Panc1 (cell line): ENCODE measurements around the gene SMCO1. TPM values are rescaled to one million over a fixed set of nuclear protein-coding genes. Genes with fewer than 3 reads are reported as not detected.
"Not testable (repeated sequence)": the region's sequence is repeated elsewhere in the genome, so short reads cannot be mapped to it uniquely, and the experiment has no call there.

Source experiments
- ATAC-seq: fragments of 200-7000 bp; cut with Tn5 transposase; 2 replicates; pipeline ENCODE4 v1.9.1; 2020; ENCODE audit warnings: mild to moderate bottlenecking, moderate library complexity
- BruUV-seq: library from RNA; stranded (reverse); fragments of 400-500 nt; replicated peaks from 2 replicates; lab custom pipeline; 2021; lab: Mats Ljungman, UMichigan
- CTCF ChIA-PET: fragments of 300-600 bp; sonication (Branson Sonifier 250); formaldehyde crosslinking; loops from one replicate; lab custom pipeline; 2022; ENCODE audit warnings: antibody characterized with exemption; lab: Charles Lee
- POLR2A ChIA-PET: fragments of 300-600 bp; sonication (Branson Sonifier 250); formaldehyde crosslinking; loops from one replicate; lab custom pipeline; 2022; ENCODE audit warnings: antibody characterized with exemption; lab: Charles Lee
- DNase-seq: peaks from one replicate; pipeline ENCODE4 v3.0.0-alpha.2; 2010; ENCODE audit warnings: low read depth, low spot score
- H3K27ac ChIP-seq: 2 replicates; pipeline ENCODE4 v1.5.1; 2011; ENCODE audit warnings: mild to moderate bottlenecking, low read length, inconsistent platforms
- H3K27me3 ChIP-seq: fragments of 200-500 bp; sonication (Bioruptor generic); 2 replicates; pipeline ENCODE4 v1.6.0; 2014; ENCODE audit warnings: low read length, inconsistent platforms; ENCODE audit not compliant: control insufficient read depth, insufficient read depth
- H3K36me3 ChIP-seq: fragments of 200-500 bp; sonication (Bioruptor generic); 2 replicates; pipeline ENCODE4 v1.5.1; 2014; ENCODE audit warnings: inconsistent platforms, mild to moderate bottlenecking, low read length, moderate library complexity; ENCODE audit not compliant: control insufficient read depth, insufficient read depth
- H3K4me1 ChIP-seq: 2 replicates; pipeline ENCODE4 v1.5.1; 2011; ENCODE audit warnings: inconsistent platforms, mild to moderate bottlenecking, low read length, moderate library complexity; ENCODE audit not compliant: control insufficient read depth, insufficient read depth
- H3K4me3 ChIP-seq, 2 experiments: 2 replicates each; pipeline ENCODE4 v1.5.1; 2011 to 2012; ENCODE audit warnings: low read depth in 2 of 2, low read length in 2 of 2, mild to moderate bottlenecking in 2 of 2, inconsistent platforms in 1 of 2, moderate library complexity in 1 of 2
- H3K9me3 ChIP-seq: fragments of 200-500 bp; sonication (Bioruptor generic); 2 replicates; pipeline ENCODE4 v1.5.1; 2014; ENCODE audit warnings: low read depth, mild to moderate bottlenecking, inconsistent platforms, low read length, moderate library complexity; ENCODE audit not compliant: control insufficient read depth, insufficient read depth
- POLR2AphosphoS5 ChIP-seq: IDR thresholded peaks from 2 replicates; pipeline ENCODE4 v1.6.1; 2012; ENCODE audit warnings: mild to moderate bottlenecking, low read depth, low read length, moderate library complexity
- SIN3A ChIP-seq: IDR thresholded peaks from 2 replicates; pipeline ENCODE4 v1.6.1; 2012; ENCODE audit warnings: low read depth, mild to moderate bottlenecking, low read length, moderate library complexity, borderline replicate concordance; ENCODE audit not compliant: insufficient read depth
- TCF7L2 ChIP-seq: IDR thresholded peaks from 2 replicates; pipeline ENCODE4 v1.6.1; 2011; ENCODE audit warnings: mild to moderate bottlenecking, low read depth, low read length, inconsistent platforms
- in situ Hi-C: cut with HindIII; loops from 2 replicates; pipeline ENCODE4 v1.10.0; 2016; ENCODE audit warnings: low sequenced_read_pairs, low pct_unique_long_range_greater_than_20kb
- intact Hi-C: fragments of 100-400 bp; cut with micrococcal nuclease; formaldehyde crosslinking; loops from one replicate; pipeline ENCODE4 v1.10.0; 2022; ENCODE audit not compliant: unreplicated experiment
- total RNA-seq: library from RNA; stranded (reverse); gene quantifications from one replicate; pipeline ENCODE4 v1.2.1, GENCODE V29; 2021; ENCODE audit not compliant: unreplicated experiment
- TF ChIP-seq, protein P1 (sequence below), 2 experiments: IDR thresholded peaks; 2 replicates each; pipeline ENCODE4 v1.6.1; 2011 to 2012; ENCODE audit warnings: low read depth in 2 of 2, control low read depth in 1 of 2, low read length in 1 of 2, mild to moderate bottlenecking in 1 of 2, moderate library complexity in 1 of 2; ENCODE audit not compliant: insufficient read depth in 1 of 2
- TF ChIP-seq, protein P2 (sequence below): fragments of 450-650 bp; IDR thresholded peaks from 2 replicates; pipeline ENCODE4 v1.5.1; 2017; ENCODE audit warnings: mild to moderate bottlenecking

Gene SMCO1
- total RNA-seq, 1 experiment from 2014 or later, result not detected

DNA sequence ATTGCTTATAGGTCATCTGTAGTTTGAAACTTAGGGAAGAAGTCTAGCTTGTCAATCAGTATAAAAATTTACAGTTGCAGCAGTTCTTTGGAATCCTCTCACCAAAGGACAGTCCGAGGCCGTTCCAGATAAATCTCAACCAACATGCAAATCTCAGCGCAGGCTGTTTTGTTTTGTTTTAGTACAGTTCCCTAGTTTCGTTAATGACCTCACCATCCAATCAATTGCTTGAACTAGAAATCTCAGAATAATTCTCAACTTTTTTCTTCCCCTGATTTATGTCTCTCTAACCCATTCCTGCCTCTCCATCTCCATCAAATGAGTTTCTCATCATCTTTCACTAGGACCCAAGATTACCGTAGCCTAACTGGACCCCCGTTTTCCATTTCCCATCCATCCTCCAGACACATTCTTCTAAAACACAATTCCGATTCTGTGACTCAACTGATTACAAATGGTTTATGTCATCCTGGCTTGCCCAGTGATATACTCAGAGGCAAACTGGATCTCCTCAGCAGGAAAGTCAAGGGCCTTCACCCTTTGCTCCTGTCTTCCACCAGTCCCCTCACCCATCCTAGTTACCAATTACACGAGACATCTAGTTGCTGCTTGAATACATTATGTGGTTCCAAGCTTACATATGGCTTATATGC lies 1.3 kb downstream of the SMCO1 start:
- CTCF ChIA-PET, result no interaction called here
- no peak for DNase-seq
- intact Hi-C loops, result no loop called here

DNA sequence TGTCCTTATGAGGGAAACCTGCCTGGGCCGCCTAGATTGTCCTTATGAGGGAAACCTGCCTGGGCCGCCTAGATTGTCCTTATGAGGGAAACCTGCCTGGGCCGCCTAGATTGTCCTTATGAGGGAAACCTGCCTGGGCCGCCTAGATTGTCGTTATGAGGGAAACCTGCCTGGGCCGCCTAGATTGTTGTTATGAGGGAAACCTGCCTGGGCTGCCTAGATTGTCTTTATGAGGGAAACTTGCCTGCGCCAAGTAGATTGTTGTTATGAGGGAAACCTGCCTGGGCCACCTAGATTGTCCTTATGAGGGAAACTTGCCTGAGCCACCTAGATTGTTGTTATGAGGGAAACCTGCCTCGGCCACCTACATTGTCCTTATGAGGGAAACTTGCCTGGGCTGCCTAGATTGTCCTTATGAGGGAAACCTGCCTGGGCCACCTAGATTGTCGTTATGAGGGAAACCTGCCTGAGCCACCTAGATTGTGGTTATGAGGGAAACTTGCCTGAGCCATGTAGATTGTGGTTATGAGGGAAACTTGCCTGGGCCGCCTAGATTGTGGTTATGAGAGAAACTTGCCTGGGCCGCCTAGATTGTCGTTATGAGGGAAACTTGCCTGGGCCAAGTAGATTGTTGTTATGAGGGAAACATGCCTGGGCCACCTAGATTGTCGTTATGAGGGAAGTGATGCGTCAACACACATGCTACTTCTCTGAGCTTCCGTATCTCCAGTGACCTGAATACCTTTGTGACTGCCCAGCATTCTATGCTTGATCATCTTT lies 3.3 kb downstream of the SMCO1 start:
- H3K4me3 ChIP-seq, BruUV-seq, DNase-seq, H3K27ac ChIP-seq, H3K9me3 ChIP-seq, H3K4me1 ChIP-seq, H3K27me3 ChIP-seq, ATAC-seq, intact Hi-C loops, H3K36me3 ChIP-seq, POLR2A ChIA-PET, in situ Hi-C loops: not testable (repeated sequence)
- CTCF ChIA-PET, result interaction anchor here (1.1 kb wide), 1 partner anchor 11 kb away, joined by 4 read pairs; no protein-coding TSS in a partner anchor

More for the DNA sequence above, 1.3 kb downstream of the SMCO1 start:
- Histone ChIP-seq H3K27ac (no peak overlapping the region), H3K36me3 (no peaks in the 10 kb centered on the region), H3K27me3 (no peaks in the 10 kb centered on the region), H3K9me3 (no peaks in the 10 kb centered on the region), H3K4me3 (no peak overlapping the region), H3K4me1 (no peaks in the 10 kb centered on the region)
- ATAC-seq, result no peak
- POLR2A ChIA-PET, result interaction anchor here (0.7 kb wide), 1 partner anchor 7 kb away, joined by 3 read pairs; no protein-coding TSS in a partner anchor
- TF ChIP-seq SIN3A (no peak), POLR2AphosphoS5 (no peak), TCF7L2 (no peak)
- TF ChIP-seq, protein P1, sequence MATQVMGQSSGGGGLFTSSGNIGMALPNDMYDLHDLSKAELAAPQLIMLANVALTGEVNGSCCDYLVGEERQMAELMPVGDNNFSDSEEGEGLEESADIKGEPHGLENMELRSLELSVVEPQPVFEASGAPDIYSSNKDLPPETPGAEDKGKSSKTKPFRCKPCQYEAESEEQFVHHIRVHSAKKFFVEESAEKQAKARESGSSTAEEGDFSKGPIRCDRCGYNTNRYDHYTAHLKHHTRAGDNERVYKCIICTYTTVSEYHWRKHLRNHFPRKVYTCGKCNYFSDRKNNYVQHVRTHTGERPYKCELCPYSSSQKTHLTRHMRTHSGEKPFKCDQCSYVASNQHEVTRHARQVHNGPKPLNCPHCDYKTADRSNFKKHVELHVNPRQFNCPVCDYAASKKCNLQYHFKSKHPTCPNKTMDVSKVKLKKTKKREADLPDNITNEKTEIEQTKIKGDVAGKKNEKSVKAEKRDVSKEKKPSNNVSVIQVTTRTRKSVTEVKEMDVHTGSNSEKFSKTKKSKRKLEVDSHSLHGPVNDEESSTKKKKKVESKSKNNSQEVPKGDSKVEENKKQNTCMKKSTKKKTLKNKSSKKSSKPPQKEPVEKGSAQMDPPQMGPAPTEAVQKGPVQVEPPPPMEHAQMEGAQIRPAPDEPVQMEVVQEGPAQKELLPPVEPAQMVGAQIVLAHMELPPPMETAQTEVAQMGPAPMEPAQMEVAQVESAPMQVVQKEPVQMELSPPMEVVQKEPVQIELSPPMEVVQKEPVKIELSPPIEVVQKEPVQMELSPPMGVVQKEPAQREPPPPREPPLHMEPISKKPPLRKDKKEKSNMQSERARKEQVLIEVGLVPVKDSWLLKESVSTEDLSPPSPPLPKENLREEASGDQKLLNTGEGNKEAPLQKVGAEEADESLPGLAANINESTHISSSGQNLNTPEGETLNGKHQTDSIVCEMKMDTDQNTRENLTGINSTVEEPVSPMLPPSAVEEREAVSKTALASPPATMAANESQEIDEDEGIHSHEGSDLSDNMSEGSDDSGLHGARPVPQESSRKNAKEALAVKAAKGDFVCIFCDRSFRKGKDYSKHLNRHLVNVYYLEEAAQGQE (IDR thresholded peaks at IDR 0.05; ENCODE audit: insufficient read depth in 1 of 2, low read depth in 2 of 2, low read length in 1 of 2), result no peak
- TF ChIP-seq, protein P2, sequence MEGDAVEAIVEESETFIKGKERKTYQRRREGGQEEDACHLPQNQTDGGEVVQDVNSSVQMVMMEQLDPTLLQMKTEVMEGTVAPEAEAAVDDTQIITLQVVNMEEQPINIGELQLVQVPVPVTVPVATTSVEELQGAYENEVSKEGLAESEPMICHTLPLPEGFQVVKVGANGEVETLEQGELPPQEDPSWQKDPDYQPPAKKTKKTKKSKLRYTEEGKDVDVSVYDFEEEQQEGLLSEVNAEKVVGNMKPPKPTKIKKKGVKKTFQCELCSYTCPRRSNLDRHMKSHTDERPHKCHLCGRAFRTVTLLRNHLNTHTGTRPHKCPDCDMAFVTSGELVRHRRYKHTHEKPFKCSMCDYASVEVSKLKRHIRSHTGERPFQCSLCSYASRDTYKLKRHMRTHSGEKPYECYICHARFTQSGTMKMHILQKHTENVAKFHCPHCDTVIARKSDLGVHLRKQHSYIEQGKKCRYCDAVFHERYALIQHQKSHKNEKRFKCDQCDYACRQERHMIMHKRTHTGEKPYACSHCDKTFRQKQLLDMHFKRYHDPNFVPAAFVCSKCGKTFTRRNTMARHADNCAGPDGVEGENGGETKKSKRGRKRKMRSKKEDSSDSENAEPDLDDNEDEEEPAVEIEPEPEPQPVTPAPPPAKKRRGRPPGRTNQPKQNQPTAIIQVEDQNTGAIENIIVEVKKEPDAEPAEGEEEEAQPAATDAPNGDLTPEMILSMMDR, result no peak
- BruUV-seq, result no TSS peak
- in situ Hi-C loops, result no loop called here

DNA sequence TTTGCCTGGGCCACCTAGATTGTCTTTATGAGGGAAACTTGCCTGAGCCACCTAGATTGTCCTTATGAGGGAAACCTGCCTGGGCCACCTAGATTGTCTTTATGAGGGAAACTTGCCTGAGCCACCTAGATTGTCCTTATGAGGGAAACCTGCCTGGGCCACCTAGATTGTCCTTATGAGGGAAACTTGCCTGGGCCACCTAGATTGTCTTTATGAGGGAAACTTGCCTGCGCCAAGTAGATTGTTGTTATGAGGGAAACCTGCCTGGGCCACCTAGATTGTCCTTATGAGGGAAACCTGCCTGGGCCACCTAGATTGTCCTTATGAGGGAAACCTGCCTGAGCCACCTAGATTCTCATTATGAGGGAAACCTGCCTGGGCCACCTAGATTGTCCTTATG lies 4.0 kb downstream of the SMCO1 start:
- CTCF ChIA-PET, H3K4me3 ChIP-seq, intact Hi-C loops, POLR2A ChIA-PET, H3K9me3 ChIP-seq, ATAC-seq, H3K27ac ChIP-seq, in situ Hi-C loops, H3K27me3 ChIP-seq, BruUV-seq, DNase-seq, H3K36me3 ChIP-seq, H3K4me1 ChIP-seq: not testable (repeated sequence)
